Right lobe of liver (tissue), 6 donors: ENCODE measurements around the gene TNFRSF1B. TPM values are rescaled to one million over a fixed set of nuclear protein-coding genes. Genes with fewer than 3 reads are reported as not detected.
A peak's percentile ranks its signal among the peaks of the same experiment; 100 is the strongest.

Experiments
- ATAC-seq, 4 donors: fragments of 200-7000 bp; cut with Tn5 transposase; one replicate each; pipeline ENCODE4 v1.9.1; 2020; ENCODE audit warnings: mild to moderate bottlenecking in 4 of 4, moderate library complexity in 4 of 4
- DNase-seq, 3 donors: peaks; one replicate each; pipeline ENCODE4 v3.0.0-alpha.2; 2020
- H3K27ac ChIP-seq, 3 donors: fragments of 200-600 bp; one replicate each; pipeline ENCODE4 v1.8.0; 2022
- H3K27me3 ChIP-seq, 2 donors: fragments of 200-600 bp; one replicate each; pipeline ENCODE4 v1.8.0; 2022
- H3K36me3 ChIP-seq, 4 donors: fragments of 200-600 bp; sonication (generic) in 1 of 4; one replicate each; pipeline versions ENCODE4 v1.5.1 to v1.8.0; 2017 to 2022; ENCODE audit warnings: control low read depth in 1 of 4
- H3K4me1 ChIP-seq, 4 donors: fragments of 200-600 bp; sonication (generic) in 1 of 4; one replicate each; pipeline versions ENCODE4 v1.5.1 to v1.8.0; 2017 to 2022; ENCODE audit warnings: control low read depth in 1 of 4
- H3K4me3 ChIP-seq, 3 donors: fragments of 200-600 bp; one replicate each; pipeline ENCODE4 v1.8.0; 2022
- H3K9me3 ChIP-seq, 4 donors: fragments of 200-600 bp; sonication (generic) in 1 of 4; one replicate each; pipeline versions ENCODE4 v1.5.1 to v1.8.0; 2017 to 2022; ENCODE audit warnings: control low read depth in 1 of 4
- POLR2A ChIP-seq: fragments of 450-650 bp; IDR thresholded peaks from one replicate; pipeline ENCODE4 v1.6.1; 2017; ENCODE audit warnings: antibody characterized with exemption, mild to moderate bottlenecking
- WGBS: methylation state at CpG from one replicate; pipeline ENCODE4 v1.1.6; 2018; ENCODE audit warnings: low coverage, low lambda C conversion rate; ENCODE audit not compliant: insufficient coverage; ENCODE audit errors: missing lambda C conversion rate; 5-methylcytosine and 5-hydroxymethylcytosine counted together
- intact Hi-C, 2 donors: fragments of 100-400 bp; cut with DNase I; formaldehyde crosslinking; loops; one replicate each; pipeline versions ENCODE4 v1.11.2 to v1.14.1; 2022
- total RNA-seq, 6 experiments: library from RNA; depleted of rRNA in 2 of 6; stranded (reverse); fragments of >200 nt in 2 of 6; fragmentation: NEBNext Ultra II Directional in 3 of 6; extraction: Animal tissue kit (Norgen Biotek cat#: 25700) in 3 of 6; gene quantifications; one replicate each; pipeline versions ENCODE4 v1.1.0 to v1.2.4, GENCODE V29; 2016 to 2023
- TF ChIP-seq, protein P1 (sequence below), 4 donors: fragments of 200-600 bp in 3 of 4; fragments of 450-650 bp in 1 of 4; IDR thresholded peaks; one replicate each; pipeline versions ENCODE4 v1.5.1 to v1.8.0; 2016 to 2022; ENCODE audit warnings: antibody characterized with exemption in 4 of 4, mild to moderate bottlenecking in 2 of 4
- donor health status: DM: no; HTN: yes; CAD: no.
- donor health status: DM: no; HTN: no; CAD: no.
- donor health status: DM: no; HTN: no; CAD: no.
- donor health status: DM: no; HTN: yes; CAD: no.
- donor health status: DM: no; HTN: yes; CAD: no.

TNFRSF1B gene
- total RNA-seq, 6 experiments from 2014 or later, result 12.9 to 56.9 (median 26.5) TPM

DNA sequence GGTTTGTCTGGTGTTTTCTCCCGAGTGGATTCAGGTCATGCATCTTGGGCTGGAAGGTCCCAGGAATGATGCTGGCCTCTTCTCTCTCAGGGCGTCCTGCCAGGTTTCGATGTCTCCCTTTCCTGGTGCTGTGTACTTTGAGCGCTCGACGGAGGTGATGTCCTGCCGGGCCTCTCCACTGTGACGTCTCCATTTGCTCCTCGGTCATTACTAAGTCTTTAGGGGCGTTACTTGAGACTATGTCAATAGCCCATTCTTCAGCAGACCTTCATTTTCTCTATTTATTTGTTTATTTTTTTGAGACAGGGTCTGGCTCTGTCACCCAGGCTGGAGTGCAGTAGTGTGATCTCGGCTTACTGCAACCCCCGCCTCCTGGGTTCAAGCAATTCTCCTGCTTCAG, 37.2 kb upstream of the TNFRSF1B start:
- Histone ChIP-seq H3K4me3 (no peak overlapping the region), H3K36me3 (no peaks in the 10 kb centered on the region), H3K27me3 (no peaks in the 10 kb centered on the region), H3K9me3 (no peaks in the 10 kb centered on the region), H3K4me1 (peaks cover 0 to 32% (median 13%) of the 10 kb centered on the region in 4 donors), H3K27ac (peak overlapping the region in 2 of 3 donors; percentile 92 to 96)
- intact Hi-C loops, result no loop called here
- peak in 2 of 4 donors; percentile 2 to 3 for ATAC-seq
- TF ChIP-seq POLR2A, result no peak
- TF ChIP-seq, protein P1, sequence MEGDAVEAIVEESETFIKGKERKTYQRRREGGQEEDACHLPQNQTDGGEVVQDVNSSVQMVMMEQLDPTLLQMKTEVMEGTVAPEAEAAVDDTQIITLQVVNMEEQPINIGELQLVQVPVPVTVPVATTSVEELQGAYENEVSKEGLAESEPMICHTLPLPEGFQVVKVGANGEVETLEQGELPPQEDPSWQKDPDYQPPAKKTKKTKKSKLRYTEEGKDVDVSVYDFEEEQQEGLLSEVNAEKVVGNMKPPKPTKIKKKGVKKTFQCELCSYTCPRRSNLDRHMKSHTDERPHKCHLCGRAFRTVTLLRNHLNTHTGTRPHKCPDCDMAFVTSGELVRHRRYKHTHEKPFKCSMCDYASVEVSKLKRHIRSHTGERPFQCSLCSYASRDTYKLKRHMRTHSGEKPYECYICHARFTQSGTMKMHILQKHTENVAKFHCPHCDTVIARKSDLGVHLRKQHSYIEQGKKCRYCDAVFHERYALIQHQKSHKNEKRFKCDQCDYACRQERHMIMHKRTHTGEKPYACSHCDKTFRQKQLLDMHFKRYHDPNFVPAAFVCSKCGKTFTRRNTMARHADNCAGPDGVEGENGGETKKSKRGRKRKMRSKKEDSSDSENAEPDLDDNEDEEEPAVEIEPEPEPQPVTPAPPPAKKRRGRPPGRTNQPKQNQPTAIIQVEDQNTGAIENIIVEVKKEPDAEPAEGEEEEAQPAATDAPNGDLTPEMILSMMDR (IDR thresholded peaks at IDR 0.05), result no peak
- DNase-seq, result no peak
- WGBS, result 56% methylated on average over 5 of the region's 12 CpGs

- intact Hi-C loops, result no loop called here
- no peak for DNase-seq
- Histone ChIP-seq H3K36me3 (no peaks in the 10 kb centered on the region), H3K4me1 (peaks cover 0 to 30% (median 10%) of the 10 kb centered on the region in 4 donors), H3K27me3 (no peaks in the 10 kb centered on the region), H3K27ac (peak overlapping the region; percentile 77 to 96 (median 92)), H3K4me3 (no peak overlapping the region), H3K9me3 (no peaks in the 10 kb centered on the region)
- WGBS, result 45% methylated on average over 10 of the region's 13 CpGs
- ATAC-seq, result peak; percentile 61 to 85 (median 81)
- TF ChIP-seq POLR2A, result peak; percentile 31
- TF ChIP-seq, protein P1 (IDR thresholded peaks at IDR 0.05), result no peak
These were observed 36.2 kb upstream of the TNFRSF1B start for GRCh38 chr1:12130466-12131130.

- H3K4me3 ChIP-seq, result no peak overlapping the region
- DNase-seq, result peak; percentile 59 to 85 (median 68)
- H3K27ac ChIP-seq, result peak overlapping the region; percentile 77 to 96 (median 92)
- WGBS, result 51% methylated on average over 8 of the region's 8 CpGs
- intact Hi-C loops, result no loop called here
- ATAC-seq, result peak; percentile 7 to 59 (median 37)
- TF ChIP-seq, protein P1 (IDR thresholded peaks at IDR 0.05), result no peak
- TF ChIP-seq POLR2A, result no peak
- no peaks in the 10 kb centered on the region for H3K9me3 ChIP-seq
- no peaks in the 10 kb centered on the region for H3K27me3 ChIP-seq
- peaks cover 0 to 29% (median 10%) of the 10 kb centered on the region in 4 donors for H3K4me1 ChIP-seq
- H3K36me3 ChIP-seq, result no peaks in the 10 kb centered on the region
These were observed 34.7 kb upstream of the TNFRSF1B start for GRCh38 chr1:12132078-12132477.

DNA sequence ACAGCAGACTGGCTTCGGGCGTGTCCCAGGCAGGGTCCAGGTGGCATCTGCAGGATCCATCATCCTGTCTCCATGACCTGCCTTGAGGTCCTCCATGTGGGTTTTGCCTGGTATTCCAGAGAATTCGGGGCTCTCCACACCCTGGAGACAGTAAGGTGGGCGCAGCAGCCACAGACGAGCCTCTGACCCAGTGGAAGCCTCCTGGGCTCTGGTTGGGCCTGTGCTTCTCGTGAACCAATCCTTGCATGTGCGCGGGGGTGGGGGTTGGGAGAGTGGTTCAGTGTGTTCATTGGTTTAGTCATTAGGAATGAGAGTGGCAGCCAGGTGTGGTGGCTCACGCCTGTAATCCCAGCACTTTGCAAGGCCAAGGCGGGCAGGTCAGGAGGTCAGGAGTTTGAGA, 32.1 kb upstream of the TNFRSF1B start:
- intact Hi-C loops, result no loop called here
- H3K9me3 ChIP-seq, result no peaks in the 10 kb centered on the region
- H3K4me1 ChIP-seq, result peaks cover 0 to 27% (median 9%) of the 10 kb centered on the region in 4 donors
- WGBS, result 63% methylated on average over 1 of the region's 10 CpGs
- no peak overlapping the region for H3K4me3 ChIP-seq
- H3K27me3 ChIP-seq, result no peaks in the 10 kb centered on the region
- no peaks in the 10 kb centered on the region for H3K36me3 ChIP-seq
- DNase-seq (peak in 1 of 3 donors; percentile 46), ATAC-seq (no peak)
- no peak overlapping the region for H3K27ac ChIP-seq
- TF ChIP-seq, protein P1 (IDR thresholded peaks at IDR 0.05), result no peak
- no peak for TF ChIP-seq POLR2A
